ENCODE data around the gene EGFR.

The EGFR gene

GRCh38 chr7:55199418-55199817 is 180.6 kb downstream of the EGFR start:
- TF ChIP-seq CTCF (conservative IDR thresholded peaks at IDR 0.05; ENCODE audit: control insufficient read depth, insufficient read depth, low read depth, low read length): no peak
- no peak for DNase-seq (ENCODE audit: low read depth)
- H3K4me3 ChIP-seq (ENCODE audit: control insufficient read depth, low read depth, low read length): no peak overlapping the region

- no peak for TF ChIP-seq CTCF (conservative IDR thresholded peaks at IDR 0.05; ENCODE audit: control insufficient read depth, insufficient read depth, low read depth, low read length)
- no peak overlapping the region for H3K4me3 ChIP-seq (ENCODE audit: control insufficient read depth, low read depth, low read length)
- no peak for DNase-seq (ENCODE audit: low read depth)
Observed at GRCh38 chr7:55200441-55200840, 181.6 kb downstream of the EGFR start.

GRCh38 chr7:55202150-55202913 is 183.5 kb downstream of the EGFR start:
- H3K4me3 ChIP-seq (ENCODE audit: control insufficient read depth, low read depth, low read length): no peak overlapping the region
- no peak for TF ChIP-seq CTCF (conservative IDR thresholded peaks at IDR 0.05; ENCODE audit: control insufficient read depth, insufficient read depth, low read depth, low read length)
- DNase-seq (ENCODE audit: low read depth): no peak

- TF ChIP-seq CTCF (conservative IDR thresholded peaks at IDR 0.05; ENCODE audit: control insufficient read depth, insufficient read depth, low read depth, low read length): no peak
- DNase-seq (ENCODE audit: low read depth): no peak
- no peak overlapping the region for H3K4me3 ChIP-seq (ENCODE audit: control insufficient read depth, low read depth, low read length)
Observed at GRCh38 chr7:55203300-55203699, 184.5 kb downstream of the EGFR start.

GRCh38 chr7:55205124-55205955 is 186.5 kb downstream of the EGFR start:
- no peak for TF ChIP-seq CTCF (conservative IDR thresholded peaks at IDR 0.05; ENCODE audit: control insufficient read depth, insufficient read depth, low read depth, low read length)
- H3K4me3 ChIP-seq (ENCODE audit: control insufficient read depth, low read depth, low read length): no peak overlapping the region
- DNase-seq (ENCODE audit: low read depth): no peak

- no peak for TF ChIP-seq CTCF (conservative IDR thresholded peaks at IDR 0.05; ENCODE audit: control insufficient read depth, insufficient read depth, low read depth, low read length)
- no peak overlapping the region for H3K4me3 ChIP-seq (ENCODE audit: control insufficient read depth, low read depth, low read length)
- peak; percentile 44 for DNase-seq (ENCODE audit: low read depth)
Observed at GRCh38 chr7:55206235-55207029, 187.6 kb downstream of the EGFR start.

Measured in fibroblast of mammary gland (primary cell).